Effector memory CD4-positive, alpha-beta T cell (primary cell): ENCODE results near the gene COL25A1.

ENCODE experiments used
- DNase-seq, 3 donors: peaks; one replicate each; pipeline ENCODE4 v3.0.0-alpha.2; 2020
- H3K27ac ChIP-seq: 2 replicates; pipeline ENCODE4 v1.7.0; 2013; ENCODE audit warnings: mild to moderate bottlenecking, low read length, moderate library complexity; ENCODE audit not compliant: insufficient read depth, poor library complexity, severe bottlenecking
- H3K27me3 ChIP-seq: replicated peaks from 2 replicates; pipeline ENCODE4 v1.7.0; 2013; ENCODE audit warnings: mild to moderate bottlenecking, low read length; ENCODE audit not compliant: insufficient read depth, control insufficient read depth, poor library complexity, severe bottlenecking
- H3K36me3 ChIP-seq: 2 replicates; pipeline ENCODE4 v1.7.0; 2013; ENCODE audit warnings: mild to moderate bottlenecking, low read length, moderate library complexity; ENCODE audit not compliant: control insufficient read depth, insufficient read depth
- H3K4me1 ChIP-seq: 2 replicates; pipeline ENCODE4 v1.7.0; 2013; ENCODE audit warnings: low read length, mild to moderate bottlenecking; ENCODE audit not compliant: control insufficient read depth, insufficient read depth, poor library complexity, severe bottlenecking
- H3K4me3 ChIP-seq: 2 replicates; pipeline ENCODE4 v1.7.0; 2013; ENCODE audit warnings: low read length, low read depth, mild to moderate bottlenecking; ENCODE audit not compliant: insufficient read depth, poor library complexity, severe bottlenecking
- H3K9me3 ChIP-seq: 2 replicates; pipeline ENCODE4 v1.7.0; 2013; ENCODE audit warnings: mild to moderate bottlenecking, low read length, moderate library complexity; ENCODE audit not compliant: control insufficient read depth
- total RNA-seq, 3 donors: gene quantifications; one replicate each; lab custom pipeline; 2026; lab: John Stamatoyannopoulos, UW

The COL25A1 gene
- 0 to 0.17 (median 0) reads per million in 3 donors for total RNA-seq

- no peak within 1 kb of the TSS for H3K27ac ChIP-seq
- H3K4me1 ChIP-seq: peaks cover 17% of the 10 kb centered on the region
- no peaks in the 10 kb centered on the region for H3K36me3 ChIP-seq
- no peaks in the 10 kb centered on the region for H3K9me3 ChIP-seq
- peak in 2 of 3 donors; percentile 10 to 17 for DNase-seq
- H3K4me3 ChIP-seq: peak within 1 kb of the TSS; percentile 57
- H3K27me3 ChIP-seq: peaks cover 50% of the 10 kb centered on the region
Measured at GRCh38 chr4:109302361-109303139, at the start of gene COL25A1. Gene COL25A1 (minus strand): TSS chr4:109302658.

DNA sequence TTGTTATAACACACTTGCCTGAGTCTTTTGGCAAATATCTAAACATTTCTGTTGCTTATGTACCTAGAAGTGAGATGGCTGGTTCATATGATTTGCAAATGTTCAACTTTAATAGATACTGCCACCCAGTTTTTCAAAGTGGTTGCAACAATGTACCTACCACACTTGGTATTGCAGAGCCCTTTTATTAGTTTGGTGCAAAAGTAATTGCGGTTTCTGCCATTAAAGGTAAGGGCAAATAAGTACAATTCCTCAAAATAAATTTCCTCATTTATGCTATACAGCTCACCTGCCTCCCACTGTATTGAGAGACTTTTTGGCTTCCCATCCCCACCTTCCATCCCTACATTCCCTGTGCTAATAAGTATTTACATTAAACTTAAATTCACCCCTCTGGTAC is 47.7 kb upstream of the COL25A1 start:
- Histone ChIP-seq H3K27ac (no peak overlapping the region), H3K36me3 (no peaks in the 10 kb centered on the region), H3K4me3 (no peak overlapping the region), H3K27me3 (peaks cover 3% of the 10 kb centered on the region), H3K4me1 (no peaks in the 10 kb centered on the region), H3K9me3 (no peaks in the 10 kb centered on the region)
- no peak for DNase-seq

GRCh38 chr4:109334129-109335105 is 32.0 kb upstream of the COL25A1 start:
- no peak overlapping the region for H3K4me3 ChIP-seq
- H3K9me3 ChIP-seq: no peaks in the 10 kb centered on the region
- no peak overlapping the region for H3K27ac ChIP-seq
- H3K36me3 ChIP-seq: no peaks in the 10 kb centered on the region
- H3K27me3 ChIP-seq: no peaks in the 10 kb centered on the region
- H3K4me1 ChIP-seq: no peaks in the 10 kb centered on the region
- no peak for DNase-seq

DNA sequence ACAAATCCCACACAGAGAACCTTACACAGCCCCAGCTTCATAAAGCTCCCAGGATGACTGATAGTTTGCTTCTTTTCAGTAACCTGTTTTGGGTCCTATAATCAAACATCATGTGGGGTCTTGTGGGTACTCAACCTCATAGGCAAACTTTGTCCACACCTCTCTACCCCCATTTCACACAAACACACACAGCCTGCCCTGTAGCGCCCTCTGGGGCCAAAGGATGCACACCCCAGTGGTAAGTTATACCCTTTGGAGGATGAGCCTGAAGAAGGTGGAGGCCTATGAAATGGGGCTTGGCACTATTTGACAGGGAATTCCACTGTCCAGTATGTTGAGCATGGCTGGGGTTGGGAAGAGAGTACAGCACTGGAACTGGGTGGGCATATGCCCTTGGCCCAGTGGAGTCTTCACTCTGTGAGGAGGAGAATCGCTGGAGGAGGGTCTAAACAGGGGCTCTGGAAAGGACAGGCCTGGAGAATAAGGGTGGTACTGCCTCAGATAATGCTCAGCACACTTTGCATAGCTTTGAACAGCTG is 30.5 kb upstream of the COL25A1 start:
- Histone ChIP-seq H3K4me1 (no peaks in the 10 kb centered on the region), H3K4me3 (no peak overlapping the region), H3K36me3 (no peaks in the 10 kb centered on the region), H3K27me3 (no peaks in the 10 kb centered on the region), H3K9me3 (no peaks in the 10 kb centered on the region), H3K27ac (no peak overlapping the region)
- DNase-seq: no peak

DNA sequence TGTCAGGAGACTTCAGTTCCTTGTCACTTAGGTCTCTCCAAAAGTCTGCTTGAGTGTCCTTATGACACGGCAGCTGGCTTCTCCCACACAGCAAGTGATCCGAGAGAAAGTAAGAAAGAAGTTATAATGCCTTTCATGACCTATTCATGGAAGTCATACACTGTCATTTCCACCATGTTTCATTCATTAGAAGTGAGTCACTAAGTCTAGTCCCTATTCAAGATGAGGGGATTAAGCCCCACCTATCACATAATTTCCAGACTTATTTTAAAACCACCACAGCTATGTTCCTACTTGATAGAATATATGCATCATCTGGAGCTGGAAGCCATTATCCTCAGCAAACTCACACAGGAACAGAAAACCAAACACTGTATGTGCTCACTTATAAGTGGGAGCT is 25.2 kb upstream of the COL25A1 start:
- Histone ChIP-seq H3K27ac (no peak overlapping the region), H3K4me1 (no peaks in the 10 kb centered on the region), H3K4me3 (no peak overlapping the region), H3K36me3 (no peaks in the 10 kb centered on the region), H3K27me3 (no peaks in the 10 kb centered on the region), H3K9me3 (no peaks in the 10 kb centered on the region)
- DNase-seq: no peak

- Histone ChIP-seq H3K4me3 (no peak overlapping the region), H3K4me1 (no peaks in the 10 kb centered on the region), H3K36me3 (no peaks in the 10 kb centered on the region), H3K27me3 (no peaks in the 10 kb centered on the region), H3K27ac (no peak overlapping the region), H3K9me3 (no peaks in the 10 kb centered on the region)
- DNase-seq: no peak
Measured at GRCh38 chr4:109325698-109326097, 23.2 kb upstream of the COL25A1 start.

DNA sequence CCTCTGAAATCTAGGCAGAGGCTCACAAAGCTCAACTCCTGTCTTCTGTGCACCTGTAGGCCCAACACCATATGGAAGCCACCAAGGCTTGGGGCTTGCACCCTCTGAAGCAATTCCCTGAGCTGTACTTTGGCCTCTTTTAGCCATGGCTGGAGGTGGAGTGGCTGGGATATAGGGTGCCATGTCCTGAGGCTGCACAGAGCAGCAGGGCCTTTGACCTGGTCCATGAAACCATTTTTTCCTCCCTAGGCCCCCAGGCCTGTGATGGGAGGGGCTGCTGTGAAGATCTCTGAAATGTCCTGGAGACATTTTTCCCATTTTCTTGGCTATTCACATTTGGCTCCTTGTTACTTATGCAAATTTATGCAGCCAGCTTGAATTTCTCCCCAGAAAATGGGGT is 20.9 kb upstream of the COL25A1 start:
- Histone ChIP-seq H3K27ac (no peak overlapping the region), H3K9me3 (no peaks in the 10 kb centered on the region), H3K27me3 (no peaks in the 10 kb centered on the region), H3K4me1 (no peaks in the 10 kb centered on the region), H3K4me3 (no peak overlapping the region), H3K36me3 (no peaks in the 10 kb centered on the region)
- no peak for DNase-seq

DNA sequence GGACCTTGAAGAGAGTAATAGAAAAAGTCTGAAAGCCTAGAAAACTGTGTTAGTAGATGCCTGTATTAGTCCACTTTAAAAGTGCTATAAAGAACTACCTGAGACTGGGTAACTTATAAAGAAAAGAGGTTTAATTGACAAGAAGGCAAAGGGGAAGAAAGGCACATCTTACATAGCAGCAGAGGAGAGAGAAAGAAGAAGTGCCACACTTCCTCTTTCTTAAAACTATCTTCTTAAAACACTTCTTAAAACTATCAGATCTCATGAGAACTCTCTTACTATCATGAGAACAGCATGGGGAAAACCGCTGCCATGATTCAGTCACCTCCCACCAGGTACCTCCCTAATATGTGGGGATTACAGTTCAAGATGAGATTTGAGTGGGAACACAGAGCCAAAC is 18.8 kb upstream of the COL25A1 start:
- H3K36me3 ChIP-seq: no peaks in the 10 kb centered on the region
- H3K27ac ChIP-seq: no peak overlapping the region
- H3K9me3 ChIP-seq: no peaks in the 10 kb centered on the region
- H3K27me3 ChIP-seq: no peaks in the 10 kb centered on the region
- no peak for DNase-seq
- no peaks in the 10 kb centered on the region for H3K4me1 ChIP-seq
- no peak overlapping the region for H3K4me3 ChIP-seq

DNA sequence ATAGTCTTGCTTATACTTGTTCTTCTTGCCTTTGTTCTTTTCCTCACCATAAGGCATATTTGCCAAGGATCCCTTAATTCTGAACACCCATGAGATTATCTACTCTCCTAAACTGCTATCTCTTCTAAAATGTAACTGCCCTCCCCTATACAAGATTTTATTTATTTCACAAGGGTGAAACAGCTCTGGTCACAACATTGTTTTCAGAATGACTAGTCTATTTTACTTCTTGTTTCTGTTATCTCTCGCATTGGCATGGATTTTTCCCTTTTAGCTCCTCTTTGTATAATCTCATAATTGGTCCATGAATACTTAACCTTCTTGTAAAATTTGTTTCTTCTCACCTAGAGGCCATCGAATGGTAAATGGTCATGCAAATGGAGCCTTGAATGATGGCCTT is 17.2 kb upstream of the COL25A1 start:
- Histone ChIP-seq H3K9me3 (no peaks in the 10 kb centered on the region), H3K4me3 (no peak overlapping the region), H3K36me3 (no peaks in the 10 kb centered on the region), H3K27ac (no peak overlapping the region), H3K27me3 (no peaks in the 10 kb centered on the region), H3K4me1 (no peaks in the 10 kb centered on the region)
- DNase-seq: no peak

GRCh38 chr4:109319156-109319555 is 16.7 kb upstream of the COL25A1 start:
- Histone ChIP-seq H3K27me3 (no peaks in the 10 kb centered on the region), H3K9me3 (no peaks in the 10 kb centered on the region), H3K4me3 (no peak overlapping the region), H3K4me1 (no peaks in the 10 kb centered on the region), H3K36me3 (no peaks in the 10 kb centered on the region), H3K27ac (no peak overlapping the region)
- no peak for DNase-seq
